GM12891 (cell line): ENCODE results near the gene ARHGEF28.

Experiments
- DNase-seq: peaks from one replicate; pipeline ENCODE4 v3.0.0; 2011; ENCODE audit warnings: low spot score; ENCODE audit not compliant: insufficient read length
- FAIRE-seq: peaks from 2 replicates; lab custom pipeline; 2011; peaks lifted over from hg19 to GRCh38; lab: Jason Lieb, UNC
- PAX5 ChIP-seq: IDR thresholded peaks from 2 replicates; pipeline ENCODE4 v1.6.1; 2011; ENCODE audit warnings: low read length, moderate library complexity, mild to moderate bottlenecking; ENCODE audit not compliant: insufficient read depth, severe bottlenecking
- POLR2A ChIP-seq: IDR thresholded peaks from 2 replicates; pipeline ENCODE4 v1.6.1; 2011; ENCODE audit warnings: low read depth, low read length, control low read depth
- POLR2AphosphoS5 ChIP-seq: IDR thresholded peaks from 2 replicates; pipeline ENCODE4 v1.6.1; 2011; ENCODE audit warnings: low read depth, low read length, control low read depth
- POU2F2 ChIP-seq: IDR thresholded peaks from 2 replicates; pipeline ENCODE4 v1.6.1; 2011; ENCODE audit warnings: low read depth, mild to moderate bottlenecking, control low read depth, low read length, moderate library complexity
- SPI1 ChIP-seq: IDR thresholded peaks from 2 replicates; pipeline ENCODE4 v1.6.1; 2011; ENCODE audit warnings: low read depth, low read length, control low read depth
- TAF1 ChIP-seq: IDR thresholded peaks from 2 replicates; pipeline ENCODE4 v1.6.1; 2011; ENCODE audit warnings: low read depth, low read length, control low read depth

ARHGEF28 gene

GRCh38 chr5:73702951-73703350, 77.0 kb downstream of the ARHGEF28 start:
- TF ChIP-seq SPI1 = no peak
- no peak for TF ChIP-seq POU2F2
- no peak for TF ChIP-seq POLR2AphosphoS5
- no peak for TF ChIP-seq TAF1
- no peak for TF ChIP-seq POLR2A
- no peak for TF ChIP-seq PAX5
- FAIRE-seq = no peak
- no peak for DNase-seq

- DNase-seq (no peak), FAIRE-seq (no peak)
- TF ChIP-seq POLR2AphosphoS5 (no peak), SPI1 (no peak), TAF1 (no peak), POLR2A (no peak)
Observed at GRCh38 chr5:73705364-73705763, 79.4 kb downstream of the ARHGEF28 start.

GRCh38 chr5:73706963-73707362, 81.0 kb downstream of the ARHGEF28 start:
- TF ChIP-seq PAX5 = no peak
- no peak for TF ChIP-seq POU2F2
- TF ChIP-seq POLR2A = no peak
- no peak for TF ChIP-seq POLR2AphosphoS5
- no peak for TF ChIP-seq SPI1
- TF ChIP-seq TAF1 = no peak
- DNase-seq (no peak), FAIRE-seq (no peak)

GRCh38 chr5:73709536-73710129, 83.6 kb downstream of the ARHGEF28 start:
- no peak for FAIRE-seq
- TF ChIP-seq SPI1 = no peak
- no peak for DNase-seq

- TF ChIP-seq PAX5 = no peak
- no peak for TF ChIP-seq POLR2A
- no peak for TF ChIP-seq POU2F2
- TF ChIP-seq TAF1 = no peak
- FAIRE-seq (no peak), DNase-seq (no peak)
Observed at GRCh38 chr5:73716284-73716808, 90.3 kb downstream of the ARHGEF28 start.

- FAIRE-seq = no peak
- no peak for TF ChIP-seq SPI1
- no peak for TF ChIP-seq TAF1
- TF ChIP-seq POLR2A = no peak
- TF ChIP-seq PAX5 = no peak
- TF ChIP-seq POLR2AphosphoS5 = no peak
- no peak for TF ChIP-seq POU2F2
- DNase-seq = no peak
Observed at GRCh38 chr5:73718762-73719161, 92.8 kb downstream of the ARHGEF28 start.

- no peak for FAIRE-seq
- DNase-seq = no peak
- TF ChIP-seq POLR2A (no peak), TAF1 (no peak), SPI1 (no peak), POLR2AphosphoS5 (no peak), PAX5 (no peak)
Observed at GRCh38 chr5:73719632-73720031, 93.6 kb downstream of the ARHGEF28 start.

GRCh38 chr5:73722231-73722630, 96.2 kb downstream of the ARHGEF28 start:
- DNase-seq (no peak), FAIRE-seq (no peak)
- TF ChIP-seq POLR2AphosphoS5 = no peak

- DNase-seq (no peak), FAIRE-seq (no peak)
- TF ChIP-seq POU2F2 = no peak
- TF ChIP-seq SPI1 = no peak
- no peak for TF ChIP-seq PAX5
- no peak for TF ChIP-seq POLR2A
- no peak for TF ChIP-seq POLR2AphosphoS5
- no peak for TF ChIP-seq TAF1
Observed at GRCh38 chr5:73726071-73726470, 100.1 kb downstream of the ARHGEF28 start.

- FAIRE-seq (no peak), DNase-seq (no peak)
- TF ChIP-seq TAF1 (no peak), PAX5 (no peak), POLR2AphosphoS5 (no peak), POLR2A (no peak), SPI1 (no peak), POU2F2 (no peak)
Observed at GRCh38 chr5:73726606-73727231, 100.7 kb downstream of the ARHGEF28 start.

GRCh38 chr5:73727470-73727869, 101.5 kb downstream of the ARHGEF28 start:
- TF ChIP-seq SPI1 (no peak), POLR2A (no peak), PAX5 (no peak)
- FAIRE-seq (no peak), DNase-seq (no peak)
